IMR-90 (cell line): Measurements from ENCODE around the gene TEAD1.

Experiments
- CTCF ChIP-seq: conservative IDR thresholded peaks from 2 replicates; pipeline ENCODE4 v1.5.1; 2012; ENCODE audit warnings: mild to moderate bottlenecking, low read depth, low read length, improper control_type of control experiment
- MAFK ChIP-seq: IDR thresholded peaks from 2 replicates; pipeline ENCODE4 v1.6.1; 2012; ENCODE audit warnings: low read depth, low read length, improper control_type of control experiment
- USF2 ChIP-seq: fragments of 150-350 bp; IDR thresholded peaks from 2 replicates; pipeline ENCODE4 v1.6.1; 2017; ENCODE audit warnings: mild to moderate bottlenecking, antibody characterized with exemption, low read length, low read depth

- TF ChIP-seq CTCF, result no peak
- TF ChIP-seq USF2, result no peak
- no peak for TF ChIP-seq MAFK
Observed at GRCh38 chr11:12773591-12773990, 99.4 kb downstream of the TEAD1 start.
